HL-60 (cell line): Measurements from ENCODE around the gene ANO8.

Experiments
- DNase-seq, 2 experiments: peaks; one replicate each; pipeline ENCODE4 v3.0.0-alpha.2; 2010 to 2020; ENCODE audit warnings: low read depth in 1 of 2, low spot score in 1 of 2
- H3K27ac ChIP-seq: fragments of 250-450 bp; sonication (Bioruptor Pico); replicated peaks from 2 replicates; pipeline ENCODE4 v1.5.1; 2020; ENCODE audit warnings: mild to moderate bottlenecking, moderate library complexity
- H3K27me3 ChIP-seq: fragments of 250-450 bp; sonication (Bioruptor Pico); 2 replicates; pipeline ENCODE4 v1.5.1; 2021; ENCODE audit warnings: mild to moderate bottlenecking, moderate library complexity; ENCODE audit not compliant: insufficient read depth, poor library complexity, severe bottlenecking
- H3K4me3 ChIP-seq: replicated peaks from 2 replicates; pipeline ENCODE4 v1.5.1; 2011; ENCODE audit warnings: mild to moderate bottlenecking, control low read depth, low read length; ENCODE audit not compliant: insufficient read depth
- CTCF ChIP-seq: IDR thresholded peaks from one replicate; pipeline ENCODE4 v1.5.1; 2011; ENCODE audit warnings: low read length, control low read depth, inconsistent platforms; ENCODE audit not compliant: insufficient read depth
- GABPA ChIP-seq: IDR thresholded peaks from 2 replicates; pipeline ENCODE4 v1.6.1; 2012; ENCODE audit warnings: low read depth
- POLR2AphosphoS5 ChIP-seq: IDR thresholded peaks from 2 replicates; pipeline ENCODE4 v1.6.1; 2012; ENCODE audit warnings: low read depth
- REST ChIP-seq: IDR thresholded peaks from 2 replicates; pipeline ENCODE4 v1.6.1; 2012; ENCODE audit warnings: low read depth; ENCODE audit not compliant: insufficient replicate concordance
- SPI1 ChIP-seq: IDR thresholded peaks from 2 replicates; pipeline ENCODE4 v1.6.1; 2012; ENCODE audit warnings: low read depth, mild to moderate bottlenecking, borderline replicate concordance

ANO8 gene

GRCh38 chr19:17378271-17378670 is 43.6 kb upstream of the ANO8 start:
- Histone ChIP-seq H3K27me3 (peaks cover 6% of the 10 kb centered on the region), H3K27ac (no peak overlapping the region), H3K4me3 (no peak overlapping the region)
- no peak for TF ChIP-seq POLR2AphosphoS5
- TF ChIP-seq GABPA = no peak
- TF ChIP-seq REST = no peak
- TF ChIP-seq SPI1 = no peak
- TF ChIP-seq CTCF = no peak
- no peak for DNase-seq

- Histone ChIP-seq H3K4me3 (no peak within 1 kb of the TSS), H3K27ac (no peak within 1 kb of the TSS), H3K27me3 (peaks cover 6% of the 10 kb centered on the region)
- no peak for DNase-seq
- TF ChIP-seq GABPA (no peak), CTCF (no peak), POLR2AphosphoS5 (no peak), REST (no peak), SPI1 (no peak)
These were observed 42.4 kb upstream of the ANO8 start, which contains the start of gene PLVAP for GRCh38 chr19:17376935-17377600. PLVAP (minus strand) TSS chr19:17377342; CDS start chr19:17377288, 54 bp downstream.

GRCh38 chr19:17370026-17370587 is 35.5 kb upstream of the ANO8 start:
- no peaks in the 10 kb centered on the region for H3K27me3 ChIP-seq
- no peak overlapping the region for H3K4me3 ChIP-seq
- H3K27ac ChIP-seq = no peak overlapping the region
- TF ChIP-seq CTCF (no peak), GABPA (no peak), REST (no peak), POLR2AphosphoS5 (peak; percentile 66), SPI1 (peak; percentile 97)
- peak; percentile 55 to 87 for DNase-seq
